Endometrial microvascular endothelial cells (primary cell): ENCODE data around the gene MCM5. TPM values are rescaled to one million over a fixed set of nuclear protein-coding genes. Genes with fewer than 3 reads are reported as not detected.
"Not testable (repeated sequence)": the region's sequence is repeated elsewhere in the genome, so short reads cannot be mapped to it uniquely, and the experiment has no call there.

Experiments
- in situ Hi-C: cut with HindIII; loops from 2 replicates; pipeline ENCODE4 v1.10.0; 2017; ENCODE audit warnings: low sequenced_read_pairs, low pct_unique_long_range_greater_than_20kb; ENCODE audit errors: inconsistent ontology term
- total RNA-seq: library from RNA; depleted of rRNA; stranded (reverse); fragments of >200 nt; gene quantifications from one replicate; pipeline ENCODE4 v1.2.3, GENCODE V29; 2015; ENCODE audit errors: inconsistent ontology term

MCM5 gene
- 188 TPM for total RNA-seq

- in situ Hi-C loops, result no loop called here
These were observed at the start of gene MCM5 for GRCh38 chr22:35399678-35400500. Gene MCM5 (plus strand): TSS chr22:35400140. CDS start chr22:35400439, 299 bp downstream.

- in situ Hi-C loops, result no loop called here
These were observed 49.1 kb upstream of the MCM5 start for GRCh38 chr22:35350539-35351503.

DNA sequence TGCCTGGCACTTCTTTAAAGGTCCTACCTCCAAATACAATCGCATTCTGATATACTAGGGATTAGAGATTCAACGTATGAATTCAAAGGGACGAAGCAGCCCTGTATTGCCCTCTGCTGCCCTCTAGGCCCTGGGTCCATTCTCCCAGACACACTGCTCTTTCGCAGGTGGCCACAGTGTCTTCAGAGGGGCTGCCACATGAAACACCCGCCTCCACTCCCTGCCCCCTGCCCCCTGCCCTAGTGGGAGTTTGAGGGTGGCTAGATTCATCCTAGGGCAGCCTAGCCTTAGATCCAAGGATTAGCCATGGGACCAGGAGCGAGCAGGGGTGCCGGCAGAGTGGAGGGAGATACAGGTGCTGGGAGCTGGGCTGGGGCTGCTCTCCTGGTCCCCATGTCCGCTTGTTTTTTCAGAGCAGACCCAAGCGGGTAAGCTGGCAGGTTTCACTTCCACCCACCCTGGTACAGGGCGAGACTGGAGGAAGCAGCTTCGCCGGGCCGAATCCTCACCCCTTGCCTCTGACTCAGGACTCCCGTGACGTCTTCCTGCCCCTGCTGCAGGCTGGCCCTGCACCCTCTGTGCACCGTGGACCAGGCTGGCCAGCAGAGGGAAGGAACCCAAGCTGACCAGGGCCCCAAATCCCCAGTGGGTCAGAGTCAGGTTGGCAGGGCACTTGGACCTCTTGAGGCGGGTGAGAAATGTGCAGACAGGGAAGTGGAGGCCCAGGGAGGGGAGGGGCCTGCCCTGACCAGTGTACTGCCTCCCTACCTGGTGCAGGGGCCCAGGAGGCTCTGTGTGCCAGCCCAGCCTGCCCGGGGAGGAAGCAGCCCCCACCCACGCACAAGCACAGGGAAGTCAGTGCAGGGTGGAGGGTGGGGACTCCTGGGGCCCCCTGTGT is 47.5 kb upstream of the MCM5 start:
- in situ Hi-C loops, result no loop called here

DNA sequence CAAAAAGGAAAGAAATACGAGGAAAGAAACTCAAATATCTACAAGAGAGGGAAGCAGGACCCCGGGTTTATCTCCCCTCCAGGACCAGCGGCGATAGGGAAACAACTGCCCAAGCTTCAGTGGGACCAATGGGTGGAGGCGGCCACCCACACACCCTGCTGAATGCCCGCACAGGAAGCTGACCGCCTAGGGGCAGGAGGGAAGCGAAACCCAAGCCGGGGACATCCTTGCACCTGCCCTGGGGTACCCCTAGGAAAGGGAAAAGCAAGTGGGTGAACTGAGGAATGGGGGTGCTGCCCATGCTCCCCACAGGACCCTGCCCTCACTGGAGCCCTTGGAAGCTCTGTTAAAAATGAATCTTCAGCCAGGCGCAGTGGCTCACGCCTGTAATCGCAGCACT is 46.6 kb upstream of the MCM5 start:
- in situ Hi-C loops, result no loop called here

GRCh38 chr22:35354068-35354467 is 45.9 kb upstream of the MCM5 start:
- in situ Hi-C loops, result no loop called here

DNA sequence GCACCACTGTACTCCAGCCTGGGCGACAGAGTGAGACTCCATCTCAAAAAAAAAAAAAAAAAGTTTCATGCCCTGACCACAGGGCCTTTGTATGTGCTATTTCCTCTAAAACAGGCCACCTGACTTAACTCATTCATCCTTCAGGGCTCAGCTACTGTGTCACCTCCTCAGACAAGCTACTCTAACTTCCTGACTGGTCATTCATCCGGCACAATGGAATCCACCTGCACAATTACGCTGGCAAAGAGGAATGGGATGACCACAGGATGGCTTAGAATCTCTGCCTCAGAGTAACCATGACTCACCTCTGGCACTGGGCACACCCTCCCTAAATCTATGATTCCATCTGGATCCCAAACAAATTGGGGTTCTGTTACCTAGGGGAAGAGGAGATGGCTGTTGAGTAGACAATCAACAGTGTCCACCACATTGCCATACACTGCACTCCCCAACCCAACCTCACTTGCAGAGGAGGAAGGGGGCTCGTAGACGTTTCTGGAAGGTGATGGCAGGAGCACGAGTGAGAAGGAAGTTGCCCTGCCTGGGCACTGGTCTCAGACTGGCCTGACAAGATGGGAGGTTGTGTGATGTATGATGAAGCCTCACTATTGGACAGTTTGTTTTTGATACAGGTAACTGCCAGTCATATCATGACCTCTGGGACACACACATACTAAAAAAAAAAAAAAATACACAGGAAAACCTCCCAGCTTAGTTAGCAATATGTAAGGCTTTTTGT is 41.9 kb upstream of the MCM5 start:
- in situ Hi-C loops, result no loop called here

DNA sequence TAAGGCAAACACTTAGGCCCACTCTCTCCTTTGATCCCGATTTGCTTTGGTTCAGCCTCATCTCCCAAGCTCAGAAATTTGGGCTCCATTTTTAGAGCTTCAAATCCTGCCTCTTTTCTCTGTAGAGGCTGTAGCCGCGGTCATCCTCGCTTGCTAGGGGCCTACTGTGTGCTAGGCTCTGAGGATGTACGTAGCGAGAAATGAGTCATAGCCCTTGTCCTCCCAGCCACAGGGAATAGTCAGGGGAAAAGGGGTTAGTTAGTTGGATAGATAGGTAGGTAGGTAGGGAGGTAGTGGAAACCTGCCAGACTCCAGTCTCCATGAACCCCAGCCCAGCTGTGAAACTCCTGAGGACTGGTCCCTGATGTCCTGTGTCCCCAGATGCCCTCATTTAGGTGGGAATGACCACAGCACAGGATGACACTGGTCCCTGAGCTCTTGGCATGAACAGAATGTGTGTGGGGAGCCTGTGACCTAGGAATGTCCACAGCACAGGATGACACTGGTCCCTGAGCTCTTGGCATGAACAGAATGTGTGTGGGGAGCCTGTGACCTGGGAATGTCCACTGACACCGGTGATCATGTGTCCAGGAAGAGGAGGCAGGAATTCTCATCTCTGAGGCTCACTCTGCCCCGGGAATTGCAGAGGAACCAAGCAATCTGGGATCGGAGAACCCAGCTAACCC is 40.4 kb upstream of the MCM5 start:
- in situ Hi-C loops, result no loop called here

- in situ Hi-C loops, result no loop called here
These were observed 38.9 kb upstream of the MCM5 start for GRCh38 chr22:35361001-35361558.

- in situ Hi-C loops, result no loop called here
These were observed 36.3 kb upstream of the MCM5 start for GRCh38 chr22:35363566-35364086.

DNA sequence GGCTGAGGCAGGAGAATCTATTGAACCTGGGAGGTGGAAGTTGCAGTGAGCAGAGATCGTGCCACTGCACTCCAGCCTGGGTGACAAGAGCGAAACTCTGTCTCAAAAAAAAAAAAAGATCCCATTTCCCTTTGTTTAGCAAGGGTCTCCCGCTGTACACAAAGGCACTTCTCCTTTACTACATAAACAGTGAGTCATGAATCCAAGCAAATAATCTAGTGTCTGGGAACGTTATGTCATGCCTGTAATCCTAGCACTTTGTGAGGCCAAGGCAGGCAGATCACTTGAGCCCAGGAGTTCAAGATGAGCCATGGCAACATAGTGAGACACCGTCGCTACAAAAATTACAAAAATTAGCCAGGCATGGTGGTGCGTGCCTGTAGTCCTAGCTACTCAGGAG is 35.7 kb upstream of the MCM5 start:
- in situ Hi-C loops, result not testable (repeated sequence)

DNA sequence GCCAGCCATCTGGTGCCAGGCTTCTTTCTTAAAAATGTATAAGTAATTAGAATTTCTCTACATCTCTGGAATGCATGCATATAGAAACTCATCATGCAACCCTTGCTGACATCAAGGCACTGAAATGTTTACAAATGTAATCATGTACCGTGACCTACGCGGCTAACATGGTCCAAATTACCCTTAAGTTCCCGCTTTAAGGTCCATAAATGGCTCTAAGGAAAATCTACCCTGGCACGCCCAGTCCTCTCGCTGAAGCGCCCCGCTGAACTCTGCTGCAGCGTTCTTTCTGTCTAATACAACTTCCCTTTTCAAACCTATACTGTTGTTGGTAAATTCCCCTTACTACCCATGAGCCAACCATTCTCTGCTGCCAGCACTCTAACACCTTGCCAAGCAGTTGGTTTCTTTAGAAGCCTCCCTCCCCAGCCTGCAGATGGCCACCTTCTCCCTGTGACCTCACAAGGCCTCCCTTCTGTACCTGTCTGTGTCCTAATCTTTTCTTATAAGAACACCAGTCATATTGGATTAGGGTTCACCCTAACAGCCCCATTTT is 32.5 kb upstream of the MCM5 start:
- in situ Hi-C loops, result no loop called here

DNA sequence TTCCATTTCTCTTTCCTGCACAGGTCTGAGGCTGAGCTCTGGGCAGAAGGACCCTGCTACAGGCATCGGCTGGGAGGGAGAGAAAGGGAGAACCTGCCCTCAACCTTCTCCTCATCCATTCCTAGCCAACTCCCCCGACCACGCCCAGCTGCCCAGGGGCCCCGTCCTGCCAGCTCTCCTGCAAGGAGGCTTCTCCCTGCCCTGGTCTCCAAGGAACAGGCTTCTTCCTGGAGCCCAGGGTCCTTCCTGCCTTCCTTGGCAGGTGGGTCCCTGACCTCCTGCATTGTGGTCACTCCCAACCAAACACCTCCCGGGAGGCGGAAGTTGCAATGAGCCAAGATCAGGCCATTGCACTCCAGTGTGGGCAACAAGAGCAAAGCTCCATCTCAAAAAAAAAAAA is 31.6 kb upstream of the MCM5 start:
- in situ Hi-C loops, result no loop called here

DNA sequence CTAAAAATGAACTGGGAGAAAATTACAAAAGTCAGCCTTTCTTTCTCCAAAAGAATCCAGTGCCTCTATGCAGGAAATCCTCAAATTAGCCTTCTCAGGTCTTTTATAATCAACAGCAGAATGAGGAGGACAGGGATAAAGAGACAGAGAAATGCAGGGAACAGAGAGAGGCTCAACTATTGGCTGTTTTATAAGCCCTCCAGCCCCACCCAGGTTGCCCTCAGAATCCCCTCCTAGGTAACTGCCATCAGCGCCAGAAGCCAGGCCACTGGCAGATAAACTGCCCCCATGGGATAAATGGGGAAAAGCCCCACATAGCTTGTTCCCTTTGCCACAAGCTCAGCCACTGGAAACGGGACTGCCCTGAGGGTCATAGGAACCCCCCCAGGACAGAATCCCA is 29.9 kb upstream of the MCM5 start:
- in situ Hi-C loops, result no loop called here

DNA sequence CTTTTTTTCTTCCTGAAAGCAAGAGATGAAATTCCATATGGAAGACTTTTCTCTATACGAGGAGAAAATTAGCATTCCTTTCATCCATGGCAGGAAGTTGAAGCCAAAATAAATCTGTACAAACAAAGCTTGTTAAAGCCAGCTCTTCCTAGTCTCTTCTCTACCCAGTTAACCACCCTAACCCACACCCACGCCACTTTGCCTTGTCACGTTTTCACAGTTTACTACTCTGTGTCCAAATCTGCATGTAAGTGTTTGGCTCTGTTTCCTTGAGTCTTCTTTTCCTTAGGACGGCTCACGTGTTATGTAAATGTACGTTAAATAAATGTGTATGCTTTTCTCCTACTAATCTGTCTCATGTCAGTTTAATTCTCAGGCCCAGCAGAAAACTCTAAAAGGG is 26.2 kb upstream of the MCM5 start:
- in situ Hi-C loops, result no loop called here

- in situ Hi-C loops, result no loop called here
These were observed 24.9 kb upstream of the MCM5 start for GRCh38 chr22:35375031-35375430.

GRCh38 chr22:35375526-35375925 is 24.4 kb upstream of the MCM5 start:
- in situ Hi-C loops, result no loop called here
